ENCODE data around the gene RNF115. TPM values are rescaled to one million over a fixed set of nuclear protein-coding genes. Genes with fewer than 3 reads are reported as not detected.

The RNF115 gene
- total and polyA plus RNA-seq, 2 of the 13 experiments (the other 11 are each of a cell fraction or from before 2014, with no cell fraction given): 6.0 to 10.1 TPM

DNA sequence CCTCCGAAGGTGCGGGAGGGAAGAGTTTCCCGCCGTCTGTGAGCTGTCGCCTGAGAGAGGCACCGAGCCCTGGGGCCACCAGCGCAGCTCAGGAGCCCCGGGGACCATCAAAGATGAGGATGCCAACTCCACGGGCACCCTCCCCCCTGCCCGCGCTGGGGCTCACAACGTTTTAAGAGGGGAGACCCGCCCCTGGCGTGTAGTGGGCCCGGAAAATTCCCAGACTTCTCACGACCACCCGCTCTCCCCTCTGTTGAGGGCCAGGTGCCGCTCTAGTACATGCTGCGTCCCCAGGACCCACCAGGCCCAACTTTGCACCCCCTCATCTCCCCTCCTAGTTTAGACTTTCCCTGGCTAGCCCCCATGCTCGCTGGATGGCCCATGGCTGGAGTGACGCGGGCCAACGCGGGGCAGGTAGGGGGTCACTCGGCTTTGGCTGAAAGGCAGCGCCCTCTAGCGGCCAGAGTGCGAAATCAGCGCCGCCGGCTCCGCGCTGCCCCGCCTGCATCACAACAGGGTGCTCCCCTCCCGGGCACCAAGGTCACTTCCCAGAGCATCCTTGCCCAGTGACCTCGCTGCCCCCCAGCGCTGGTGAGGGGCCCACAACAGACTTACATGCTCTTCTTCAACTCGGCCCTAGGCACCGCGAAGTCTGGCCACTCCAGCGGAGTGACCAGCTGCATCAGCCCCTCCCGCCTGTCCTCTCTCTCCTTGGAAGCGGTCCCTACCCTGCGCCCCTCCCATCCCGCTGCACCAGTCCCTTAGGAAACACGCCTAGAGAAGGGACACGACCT is 102.8 kb downstream of the RNF115 start (continued):
- TF ChIP-seq, protein P1, sequence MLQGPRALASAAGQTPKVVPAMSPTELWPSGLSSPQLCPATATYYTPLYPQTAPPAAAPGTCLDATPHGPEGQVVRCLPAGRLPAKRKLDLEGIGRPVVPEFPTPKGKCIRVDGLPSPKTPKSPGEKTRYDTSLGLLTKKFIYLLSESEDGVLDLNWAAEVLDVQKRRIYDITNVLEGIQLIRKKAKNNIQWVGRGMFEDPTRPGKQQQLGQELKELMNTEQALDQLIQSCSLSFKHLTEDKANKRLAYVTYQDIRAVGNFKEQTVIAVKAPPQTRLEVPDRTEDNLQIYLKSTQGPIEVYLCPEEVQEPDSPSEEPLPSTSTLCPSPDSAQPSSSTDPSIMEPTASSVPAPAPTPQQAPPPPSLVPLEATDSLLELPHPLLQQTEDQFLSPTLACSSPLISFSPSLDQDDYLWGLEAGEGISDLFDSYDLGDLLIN (CRISPR knock-in tag; IDR thresholded peaks at IDR 0.05; ENCODE audit: borderline replicate concordance): no peak
- TF ChIP-seq, protein P2, sequence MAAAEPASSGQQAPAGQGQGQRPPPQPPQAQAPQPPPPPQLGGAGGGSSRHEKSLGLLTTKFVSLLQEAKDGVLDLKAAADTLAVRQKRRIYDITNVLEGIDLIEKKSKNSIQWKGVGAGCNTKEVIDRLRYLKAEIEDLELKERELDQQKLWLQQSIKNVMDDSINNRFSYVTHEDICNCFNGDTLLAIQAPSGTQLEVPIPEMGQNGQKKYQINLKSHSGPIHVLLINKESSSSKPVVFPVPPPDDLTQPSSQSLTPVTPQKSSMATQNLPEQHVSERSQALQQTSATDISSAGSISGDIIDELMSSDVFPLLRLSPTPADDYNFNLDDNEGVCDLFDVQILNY (CRISPR knock-in tag; conservative IDR thresholded peaks at IDR 0.05): no peak
- TF ChIP-seq PAF1 (CRISPR knock-in tag; IDR thresholded peaks at IDR 0.05) (no peak), SKI (IDR thresholded peaks at IDR 0.05; ENCODE audit: partially characterized antibody) (peak; percentile 24), MEF2D (CRISPR knock-in tag; IDR thresholded peaks at IDR 0.05) (no peak), NFE2L1 (CRISPR knock-in tag; IDR thresholded peaks at IDR 0.05; ENCODE audit: borderline replicate concordance) (no peak)
- TF ChIP-seq, protein P3, sequence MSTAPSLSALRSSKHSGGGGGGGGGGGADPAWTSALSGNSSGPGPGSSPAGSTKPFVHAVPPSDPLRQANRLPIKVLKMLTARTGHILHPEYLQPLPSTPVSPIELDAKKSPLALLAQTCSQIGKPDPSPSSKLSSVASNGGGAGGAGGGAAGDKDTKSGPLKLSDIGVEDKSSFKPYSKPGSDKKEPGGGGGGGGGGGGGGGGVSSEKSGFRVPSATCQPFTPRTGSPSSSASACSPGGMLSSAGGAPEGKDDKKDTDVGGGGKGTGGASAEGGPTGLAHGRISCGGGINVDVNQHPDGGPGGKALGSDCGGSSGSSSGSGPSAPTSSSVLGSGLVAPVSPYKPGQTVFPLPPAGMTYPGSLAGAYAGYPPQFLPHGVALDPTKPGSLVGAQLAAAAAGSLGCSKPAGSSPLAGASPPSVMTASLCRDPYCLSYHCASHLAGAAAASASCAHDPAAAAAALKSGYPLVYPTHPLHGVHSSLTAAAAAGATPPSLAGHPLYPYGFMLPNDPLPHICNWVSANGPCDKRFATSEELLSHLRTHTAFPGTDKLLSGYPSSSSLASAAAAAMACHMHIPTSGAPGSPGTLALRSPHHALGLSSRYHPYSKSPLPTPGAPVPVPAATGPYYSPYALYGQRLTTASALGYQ (CRISPR knock-in tag; IDR thresholded peaks at IDR 0.05): no peak
- TF ChIP-seq, protein P4, sequence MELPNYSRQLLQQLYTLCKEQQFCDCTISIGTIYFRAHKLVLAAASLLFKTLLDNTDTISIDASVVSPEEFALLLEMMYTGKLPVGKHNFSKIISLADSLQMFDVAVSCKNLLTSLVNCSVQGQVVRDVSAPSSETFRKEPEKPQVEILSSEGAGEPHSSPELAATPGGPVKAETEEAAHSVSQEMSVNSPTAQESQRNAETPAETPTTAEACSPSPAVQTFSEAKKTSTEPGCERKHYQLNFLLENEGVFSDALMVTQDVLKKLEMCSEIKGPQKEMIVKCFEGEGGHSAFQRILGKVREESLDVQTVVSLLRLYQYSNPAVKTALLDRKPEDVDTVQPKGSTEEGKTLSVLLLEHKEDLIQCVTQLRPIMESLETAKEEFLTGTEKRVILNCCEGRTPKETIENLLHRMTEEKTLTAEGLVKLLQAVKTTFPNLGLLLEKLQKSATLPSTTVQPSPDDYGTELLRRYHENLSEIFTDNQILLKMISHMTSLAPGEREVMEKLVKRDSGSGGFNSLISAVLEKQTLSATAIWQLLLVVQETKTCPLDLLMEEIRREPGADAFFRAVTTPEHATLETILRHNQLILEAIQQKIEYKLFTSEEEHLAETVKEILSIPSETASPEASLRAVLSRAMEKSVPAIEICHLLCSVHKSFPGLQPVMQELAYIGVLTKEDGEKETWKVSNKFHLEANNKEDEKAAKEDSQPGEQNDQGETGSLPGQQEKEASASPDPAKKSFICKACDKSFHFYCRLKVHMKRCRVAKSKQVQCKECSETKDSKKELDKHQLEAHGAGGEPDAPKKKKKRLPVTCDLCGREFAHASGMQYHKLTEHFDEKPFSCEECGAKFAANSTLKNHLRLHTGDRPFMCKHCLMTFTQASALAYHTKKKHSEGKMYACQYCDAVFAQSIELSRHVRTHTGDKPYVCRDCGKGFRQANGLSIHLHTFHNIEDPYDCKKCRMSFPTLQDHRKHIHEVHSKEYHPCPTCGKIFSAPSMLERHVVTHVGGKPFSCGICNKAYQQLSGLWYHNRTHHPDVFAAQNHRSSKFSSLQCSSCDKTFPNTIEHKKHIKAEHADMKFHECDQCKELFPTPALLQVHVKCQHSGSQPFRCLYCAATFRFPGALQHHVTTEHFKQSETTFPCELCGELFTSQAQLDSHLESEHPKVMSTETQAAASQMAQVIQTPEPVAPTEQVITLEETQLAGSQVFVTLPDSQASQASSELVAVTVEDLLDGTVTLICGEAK (IDR thresholded peaks at IDR 0.05): no peak
- TF ChIP-seq, protein P4 (CRISPR knock-in tag; IDR thresholded peaks at IDR 0.05): no peak
- TF ChIP-seq, protein P5, sequence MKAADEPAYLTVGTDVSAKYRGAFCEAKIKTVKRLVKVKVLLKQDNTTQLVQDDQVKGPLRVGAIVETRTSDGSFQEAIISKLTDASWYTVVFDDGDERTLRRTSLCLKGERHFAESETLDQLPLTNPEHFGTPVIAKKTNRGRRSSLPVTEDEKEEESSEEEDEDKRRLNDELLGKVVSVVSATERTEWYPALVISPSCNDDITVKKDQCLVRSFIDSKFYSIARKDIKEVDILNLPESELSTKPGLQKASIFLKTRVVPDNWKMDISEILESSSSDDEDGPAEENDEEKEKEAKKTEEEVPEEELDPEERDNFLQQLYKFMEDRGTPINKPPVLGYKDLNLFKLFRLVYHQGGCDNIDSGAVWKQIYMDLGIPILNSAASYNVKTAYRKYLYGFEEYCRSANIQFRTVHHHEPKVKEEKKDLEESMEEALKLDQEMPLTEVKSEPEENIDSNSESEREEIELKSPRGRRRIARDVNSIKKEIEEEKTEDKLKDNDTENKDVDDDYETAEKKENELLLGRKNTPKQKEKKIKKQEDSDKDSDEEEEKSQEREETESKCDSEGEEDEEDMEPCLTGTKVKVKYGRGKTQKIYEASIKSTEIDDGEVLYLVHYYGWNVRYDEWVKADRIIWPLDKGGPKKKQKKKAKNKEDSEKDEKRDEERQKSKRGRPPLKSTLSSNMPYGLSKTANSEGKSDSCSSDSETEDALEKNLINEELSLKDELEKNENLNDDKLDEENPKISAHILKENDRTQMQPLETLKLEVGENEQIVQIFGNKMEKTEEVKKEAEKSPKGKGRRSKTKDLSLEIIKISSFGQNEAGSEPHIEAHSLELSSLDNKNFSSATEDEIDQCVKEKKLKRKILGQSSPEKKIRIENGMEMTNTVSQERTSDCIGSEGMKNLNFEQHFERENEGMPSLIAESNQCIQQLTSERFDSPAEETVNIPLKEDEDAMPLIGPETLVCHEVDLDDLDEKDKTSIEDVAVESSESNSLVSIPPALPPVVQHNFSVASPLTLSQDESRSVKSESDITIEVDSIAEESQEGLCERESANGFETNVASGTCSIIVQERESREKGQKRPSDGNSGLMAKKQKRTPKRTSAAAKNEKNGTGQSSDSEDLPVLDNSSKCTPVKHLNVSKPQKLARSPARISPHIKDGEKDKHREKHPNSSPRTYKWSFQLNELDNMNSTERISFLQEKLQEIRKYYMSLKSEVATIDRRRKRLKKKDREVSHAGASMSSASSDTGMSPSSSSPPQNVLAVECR (CRISPR knock-in tag; IDR thresholded peaks at IDR 0.05; ENCODE audit: borderline replicate concordance): peak; percentile 16; the same call in 1 of the 2 replicates

All from HepG2 (cell line).